Esophagus squamous epithelium (tissue), 5 donors: Measurements from ENCODE around the gene FAM81B. TPM values are rescaled to one million over a fixed set of nuclear protein-coding genes. Genes with fewer than 3 reads are reported as not detected.

ENCODE experiments used
- DNase-seq: peaks from one replicate; lab custom pipeline; 2025; lab: John Stamatoyannopoulos, UW
- H3K27ac ChIP-seq, 4 donors: fragments of 200-600 bp; sonication (generic); one replicate each; pipeline ENCODE4 v1.5.1; 2016 to 2019; ENCODE audit warnings: mild to moderate bottlenecking in 1 of 4
- H3K27me3 ChIP-seq, 4 donors: fragments of 200-600 bp; sonication (generic); 1 replicate in 3 of 4; 2 replicates in 1 of 4; pipeline versions ENCODE4 v1.5.1 to v1.6.0; 2017 to 2021; ENCODE audit warnings: antibody characterized with exemption in 1 of 4
- H3K36me3 ChIP-seq, 3 donors: fragments of 200-600 bp; sonication (generic); one replicate each; pipeline ENCODE4 v1.5.1; 2016 to 2019
- H3K4me1 ChIP-seq, 3 donors: fragments of 200-600 bp; sonication (generic); one replicate each; pipeline ENCODE4 v1.5.1; 2017 to 2019
- H3K4me3 ChIP-seq, 4 donors: fragments of 200-600 bp; sonication (generic); 1 replicate in 3 of 4; 2 replicates in 1 of 4; pipeline ENCODE4 v1.5.1; 2016 to 2019; ENCODE audit warnings: mild to moderate bottlenecking in 2 of 4, moderate library complexity in 1 of 4
- H3K9me3 ChIP-seq, 3 donors: fragments of 200-600 bp; sonication (generic); one replicate each; pipeline ENCODE4 v1.5.1; 2016 to 2019
- CTCF ChIP-seq, 6 experiments: fragments of 450-650 bp in 4 of 6; fragments of 200-600 bp in 2 of 6; sonication (generic) in 2 of 6; IDR thresholded peaks; one replicate each; pipeline ENCODE4 v1.5.1; 2016 to 2019; ENCODE audit warnings: antibody characterized with exemption in 6 of 6, mild to moderate bottlenecking in 4 of 6, moderate library complexity in 4 of 6
- POLR2A ChIP-seq, 4 donors: fragments of 450-650 bp; IDR thresholded peaks; one replicate each; pipeline ENCODE4 v1.6.1; 2017; ENCODE audit warnings: antibody characterized with exemption in 4 of 4, mild to moderate bottlenecking in 4 of 4, moderate library complexity in 3 of 4
- WGBS, 2 donors: methylation state at CpG; one replicate each; pipeline ENCODE4 v1.1.5; 2018; 5-methylcytosine and 5-hydroxymethylcytosine counted together
- intact Hi-C: fragments of 100-400 bp; cut with DNase I; formaldehyde crosslinking; loops from one replicate; pipeline ENCODE4 v1.15.0; 2022
- total RNA-seq, 4 donors: library from RNA; depleted of rRNA; stranded (reverse); fragments of >200 nt; gene quantifications; one replicate each; pipeline ENCODE4 v1.1.0, GENCODE V29; 2016
- donor health status: DM: yes; HTN: yes; CAD: no.

Gene FAM81B
- total RNA-seq, 4 donors from 2014 or later = not detected

- Histone ChIP-seq H3K36me3 (no peaks in the 10 kb centered on the region), H3K27ac (no peak overlapping the region), H3K4me3 (no peak overlapping the region), H3K27me3 (peaks cover 0 to 17% (median 1%) of the 10 kb centered on the region in 4 donors), H3K9me3 (no peaks in the 10 kb centered on the region), H3K4me1 (peaks cover 0 to 10% (median 0%) of the 10 kb centered on the region in 3 donors)
- WGBS, 2 donors = 51 to 65% methylated on average over 2 of the region's 2 CpGs
- TF ChIP-seq CTCF (IDR thresholded peaks at IDR 0.05) (no peak), POLR2A (IDR thresholded peaks at IDR 0.05) (no peak)
- no peak for DNase-seq
- intact Hi-C loops = no loop called here
Observed at GRCh38 chr5:95441636-95442035, 50.5 kb downstream of the FAM81B start.

- H3K36me3 ChIP-seq = no peaks in the 10 kb centered on the region
- intact Hi-C loops = no loop called here
- peaks cover 0 to 10% (median 0%) of the 10 kb centered on the region in 4 donors for H3K27me3 ChIP-seq
- TF ChIP-seq CTCF (IDR thresholded peaks at IDR 0.05) = no peak
- no peak for TF ChIP-seq POLR2A (IDR thresholded peaks at IDR 0.05)
- H3K27ac ChIP-seq = no peak overlapping the region
- H3K4me1 ChIP-seq = peaks cover 0 to 7% (median 0%) of the 10 kb centered on the region in 3 donors
- H3K4me3 ChIP-seq = no peak overlapping the region
- 85 to 86% methylated on average over 2 of the region's 2 CpGs for WGBS, 2 donors
- no peaks in the 10 kb centered on the region for H3K9me3 ChIP-seq
- no peak for DNase-seq
Observed at GRCh38 chr5:95445442-95445841, 54.3 kb downstream of the FAM81B start.

- no peaks in the 10 kb centered on the region for H3K36me3 ChIP-seq
- H3K27me3 ChIP-seq = peaks cover 0 to 5% (median 0%) of the 10 kb centered on the region in 4 donors
- no peak overlapping the region for H3K27ac ChIP-seq
- intact Hi-C loops = no loop called here
- no peaks in the 10 kb centered on the region for H3K9me3 ChIP-seq
- H3K4me3 ChIP-seq = no peak overlapping the region
- TF ChIP-seq CTCF (IDR thresholded peaks at IDR 0.05) (no peak), POLR2A (IDR thresholded peaks at IDR 0.05) (no peak)
- peaks cover 0 to 2% (median 0%) of the 10 kb centered on the region in 3 donors for H3K4me1 ChIP-seq
- DNase-seq = no peak
- WGBS, 2 donors = 48 to 55% methylated on average over 2 of the region's 2 CpGs
Observed at GRCh38 chr5:95445995-95446394, 54.8 kb downstream of the FAM81B start.

DNA sequence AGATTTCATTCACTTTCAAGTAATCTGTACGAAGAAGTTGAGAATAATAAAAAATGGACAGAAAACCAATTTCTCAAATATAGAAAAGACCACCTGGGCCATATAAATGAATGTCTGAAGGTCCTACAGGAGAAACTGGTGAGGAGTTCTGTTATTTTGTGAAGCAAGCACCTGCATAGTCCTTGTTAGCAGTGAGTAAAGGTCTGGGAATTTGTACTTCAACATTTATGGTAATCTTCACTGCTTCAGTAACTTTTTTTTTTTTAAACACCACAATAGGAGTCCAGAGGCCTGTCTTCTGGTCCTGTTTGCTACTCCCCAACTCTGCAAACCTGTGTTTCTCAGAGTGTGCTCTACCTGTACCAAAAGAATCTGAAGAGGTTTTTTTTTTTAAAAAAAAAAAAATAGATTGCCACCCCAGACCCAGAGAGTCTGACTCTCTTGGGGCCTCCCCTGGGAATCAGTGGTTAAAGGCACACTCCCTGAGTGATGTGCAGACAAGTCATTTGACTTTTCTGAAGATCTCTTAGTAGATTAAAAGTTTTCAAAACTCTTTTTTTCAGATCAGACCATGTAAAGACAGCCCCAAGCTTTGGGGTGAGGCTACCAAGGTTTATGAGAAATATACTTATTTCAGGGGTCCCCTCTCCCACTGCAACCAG is 55.5 kb downstream of the FAM81B start:
- H3K4me3 ChIP-seq = no peak overlapping the region
- no peaks in the 10 kb centered on the region for H3K27me3 ChIP-seq
- H3K27ac ChIP-seq = no peak overlapping the region
- H3K9me3 ChIP-seq = no peaks in the 10 kb centered on the region
- no peaks in the 10 kb centered on the region for H3K36me3 ChIP-seq
- intact Hi-C loops = no loop called here
- DNase-seq = no peak
- TF ChIP-seq POLR2A (IDR thresholded peaks at IDR 0.05) = no peak
- TF ChIP-seq CTCF (IDR thresholded peaks at IDR 0.05) = no peak
- 87 to 88% methylated on average over 1 of the region's 1 CpG for WGBS, 2 donors
- H3K4me1 ChIP-seq = no peaks in the 10 kb centered on the region

- 20 to 42% methylated on average over 1 of the region's 1 CpG for WGBS, 2 donors
- DNase-seq = no peak
- Histone ChIP-seq H3K36me3 (no peaks in the 10 kb centered on the region), H3K4me1 (no peaks in the 10 kb centered on the region), H3K27ac (no peak overlapping the region), H3K9me3 (no peaks in the 10 kb centered on the region), H3K27me3 (no peaks in the 10 kb centered on the region), H3K4me3 (no peak overlapping the region)
- no peak for TF ChIP-seq POLR2A (IDR thresholded peaks at IDR 0.05)
- TF ChIP-seq CTCF (IDR thresholded peaks at IDR 0.05) = no peak
- intact Hi-C loops = no loop called here
Observed at GRCh38 chr5:95447961-95448360, 56.8 kb downstream of the FAM81B start.
